ENCODE data around the gene RBM17.

DNA sequence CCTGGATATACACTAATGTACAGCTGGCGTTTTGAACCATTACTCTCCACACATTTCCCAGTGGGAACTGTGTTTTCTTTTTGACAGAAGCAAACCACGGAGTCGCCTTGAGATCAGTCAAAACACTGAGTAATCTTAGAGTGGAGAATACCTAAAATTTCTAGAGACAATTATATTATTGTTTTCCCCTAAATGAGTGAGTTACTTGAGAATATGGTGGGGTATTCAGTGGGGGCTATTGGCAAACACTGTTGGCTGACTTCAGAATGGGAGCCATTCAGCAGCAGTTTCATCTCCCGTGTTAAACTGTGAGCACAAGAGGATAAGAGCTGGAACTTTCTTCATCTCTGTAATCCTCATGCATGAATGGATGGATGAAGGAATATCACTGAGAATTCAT lies 32.9 kb upstream of the RBM17 start:
- TF ChIP-seq POLR2A (IDR thresholded peaks at IDR 0.05), result no peak
- TF ChIP-seq, protein P1, sequence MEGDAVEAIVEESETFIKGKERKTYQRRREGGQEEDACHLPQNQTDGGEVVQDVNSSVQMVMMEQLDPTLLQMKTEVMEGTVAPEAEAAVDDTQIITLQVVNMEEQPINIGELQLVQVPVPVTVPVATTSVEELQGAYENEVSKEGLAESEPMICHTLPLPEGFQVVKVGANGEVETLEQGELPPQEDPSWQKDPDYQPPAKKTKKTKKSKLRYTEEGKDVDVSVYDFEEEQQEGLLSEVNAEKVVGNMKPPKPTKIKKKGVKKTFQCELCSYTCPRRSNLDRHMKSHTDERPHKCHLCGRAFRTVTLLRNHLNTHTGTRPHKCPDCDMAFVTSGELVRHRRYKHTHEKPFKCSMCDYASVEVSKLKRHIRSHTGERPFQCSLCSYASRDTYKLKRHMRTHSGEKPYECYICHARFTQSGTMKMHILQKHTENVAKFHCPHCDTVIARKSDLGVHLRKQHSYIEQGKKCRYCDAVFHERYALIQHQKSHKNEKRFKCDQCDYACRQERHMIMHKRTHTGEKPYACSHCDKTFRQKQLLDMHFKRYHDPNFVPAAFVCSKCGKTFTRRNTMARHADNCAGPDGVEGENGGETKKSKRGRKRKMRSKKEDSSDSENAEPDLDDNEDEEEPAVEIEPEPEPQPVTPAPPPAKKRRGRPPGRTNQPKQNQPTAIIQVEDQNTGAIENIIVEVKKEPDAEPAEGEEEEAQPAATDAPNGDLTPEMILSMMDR (IDR thresholded peaks at IDR 0.05), result no peak
- TF ChIP-seq EP300 (IDR thresholded peaks at IDR 0.05), result no peak
